PC-3 (cell line): ENCODE results near the gene RSAD1.

Experiments used
- EZH2 ChIP-seq: fragments of 300-600 bp; sonication (generic); IDR thresholded peaks from one replicate; pipeline ENCODE4 v1.6.1; 2017; ENCODE audit warnings: antibody characterized with exemption, mild to moderate bottlenecking, low read length; ENCODE audit not compliant: unreplicated experiment
- EZH2phosphoT487 ChIP-seq: fragments of 300-600 bp; sonication (generic); IDR thresholded peaks from 2 replicates; pipeline ENCODE4 v1.6.1; 2018; ENCODE audit warnings: mild to moderate bottlenecking, antibody characterized with exemption, low read length, borderline replicate concordance
- TF ChIP-seq, protein P1 (sequence below): fragments of 300-600 bp; sonication (generic); conservative IDR thresholded peaks from 2 replicates; pipeline ENCODE4 v1.5.1; 2017; ENCODE audit warnings: antibody characterized with exemption, low read depth, mild to moderate bottlenecking, low read length

DNA sequence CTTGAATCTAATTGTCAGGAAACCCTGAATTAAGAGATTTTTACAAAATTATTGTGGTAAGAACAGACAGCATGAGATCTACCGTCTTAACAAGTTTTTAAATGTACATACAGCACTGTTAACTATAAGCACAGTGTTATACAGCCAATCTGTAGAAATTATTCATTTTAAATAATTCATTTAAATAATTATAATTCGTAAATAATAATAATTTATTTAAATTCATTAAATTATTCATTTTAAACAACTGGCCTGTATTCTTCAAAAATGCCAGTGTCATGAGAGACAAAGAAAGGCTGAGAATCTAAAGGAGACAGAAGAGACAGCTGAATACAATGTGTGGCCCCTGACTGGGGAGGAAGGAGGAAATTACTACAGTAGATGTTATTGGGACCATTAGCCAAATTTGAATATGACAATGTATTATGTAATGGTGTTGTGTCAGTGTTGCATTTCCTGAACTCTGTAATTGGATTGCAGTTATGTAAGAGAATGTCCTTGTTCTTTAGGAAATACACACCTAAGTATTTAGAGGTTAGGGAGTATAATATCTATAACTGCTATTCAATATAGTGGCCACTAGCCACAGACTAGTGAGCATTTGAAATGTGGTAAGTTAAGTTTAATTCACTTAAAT lies 2.3 kb downstream of the RSAD1 start:
- no peak for TF ChIP-seq EZH2
- TF ChIP-seq, protein P1, sequence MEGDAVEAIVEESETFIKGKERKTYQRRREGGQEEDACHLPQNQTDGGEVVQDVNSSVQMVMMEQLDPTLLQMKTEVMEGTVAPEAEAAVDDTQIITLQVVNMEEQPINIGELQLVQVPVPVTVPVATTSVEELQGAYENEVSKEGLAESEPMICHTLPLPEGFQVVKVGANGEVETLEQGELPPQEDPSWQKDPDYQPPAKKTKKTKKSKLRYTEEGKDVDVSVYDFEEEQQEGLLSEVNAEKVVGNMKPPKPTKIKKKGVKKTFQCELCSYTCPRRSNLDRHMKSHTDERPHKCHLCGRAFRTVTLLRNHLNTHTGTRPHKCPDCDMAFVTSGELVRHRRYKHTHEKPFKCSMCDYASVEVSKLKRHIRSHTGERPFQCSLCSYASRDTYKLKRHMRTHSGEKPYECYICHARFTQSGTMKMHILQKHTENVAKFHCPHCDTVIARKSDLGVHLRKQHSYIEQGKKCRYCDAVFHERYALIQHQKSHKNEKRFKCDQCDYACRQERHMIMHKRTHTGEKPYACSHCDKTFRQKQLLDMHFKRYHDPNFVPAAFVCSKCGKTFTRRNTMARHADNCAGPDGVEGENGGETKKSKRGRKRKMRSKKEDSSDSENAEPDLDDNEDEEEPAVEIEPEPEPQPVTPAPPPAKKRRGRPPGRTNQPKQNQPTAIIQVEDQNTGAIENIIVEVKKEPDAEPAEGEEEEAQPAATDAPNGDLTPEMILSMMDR = no peak
- TF ChIP-seq EZH2phosphoT487 = no peak
